OCI-LY7 (cell line): ENCODE measurements around the gene ZNF350.

Experiments used
- CTCF ChIP-seq: fragments of 200-600 bp; sonication (generic); conservative IDR thresholded peaks from 2 replicates; pipeline ENCODE4 v1.5.1; 2014; ENCODE audit warnings: mild to moderate bottlenecking, antibody characterized with exemption, low read length, moderate library complexity, mixed read lengths
- EZH2phosphoT487 ChIP-seq: fragments of 200-600 bp; sonication (generic); IDR thresholded peaks from 2 replicates; pipeline ENCODE4 v1.6.1; 2018; ENCODE audit warnings: low read depth, borderline replicate concordance, mild to moderate bottlenecking, mixed run types, antibody characterized with exemption, low read length, moderate library complexity, mixed read lengths

GRCh38 chr19:51983361-51983760, 3.3 kb downstream of the ZNF350 start:
- TF ChIP-seq CTCF (no peak), EZH2phosphoT487 (no peak)
